ENCODE data around the gene MPP1.

DNA sequence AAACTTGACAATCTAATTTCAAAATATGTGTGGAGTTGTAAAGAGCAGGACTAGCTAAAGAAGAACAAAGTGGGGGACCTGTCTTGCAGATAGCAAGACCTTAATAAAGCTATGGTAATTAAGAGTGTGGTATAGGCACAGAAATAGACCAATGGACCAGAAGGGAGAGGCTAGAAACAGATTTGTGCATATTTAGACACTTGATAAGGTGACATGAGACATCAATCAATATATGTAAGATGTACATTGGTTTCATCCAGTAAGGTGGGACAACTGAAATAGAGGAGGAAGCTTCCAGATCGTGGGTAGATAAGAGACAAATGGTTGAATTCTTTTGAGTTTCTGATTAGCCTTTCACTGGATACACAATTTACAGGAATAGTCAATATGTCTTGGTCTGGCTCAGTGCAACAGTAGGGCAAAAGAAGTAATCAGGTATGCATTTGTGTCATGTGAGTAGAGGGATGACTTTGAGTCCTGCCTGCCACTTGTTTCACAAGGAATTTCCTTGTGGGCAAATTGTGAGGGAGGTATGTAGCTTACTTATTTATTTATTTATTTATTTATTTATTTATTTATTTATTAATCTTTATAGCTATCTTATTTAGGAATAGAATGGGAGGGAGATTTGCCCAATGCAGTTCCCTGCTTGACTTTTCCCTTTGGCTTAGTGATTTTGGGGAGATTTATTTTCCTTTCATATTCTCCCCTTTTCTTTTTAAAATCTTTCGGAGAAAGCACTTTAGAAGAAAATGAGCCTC lies 7.2 kb upstream of the MPP1 start:
- TF ChIP-seq, protein P1, sequence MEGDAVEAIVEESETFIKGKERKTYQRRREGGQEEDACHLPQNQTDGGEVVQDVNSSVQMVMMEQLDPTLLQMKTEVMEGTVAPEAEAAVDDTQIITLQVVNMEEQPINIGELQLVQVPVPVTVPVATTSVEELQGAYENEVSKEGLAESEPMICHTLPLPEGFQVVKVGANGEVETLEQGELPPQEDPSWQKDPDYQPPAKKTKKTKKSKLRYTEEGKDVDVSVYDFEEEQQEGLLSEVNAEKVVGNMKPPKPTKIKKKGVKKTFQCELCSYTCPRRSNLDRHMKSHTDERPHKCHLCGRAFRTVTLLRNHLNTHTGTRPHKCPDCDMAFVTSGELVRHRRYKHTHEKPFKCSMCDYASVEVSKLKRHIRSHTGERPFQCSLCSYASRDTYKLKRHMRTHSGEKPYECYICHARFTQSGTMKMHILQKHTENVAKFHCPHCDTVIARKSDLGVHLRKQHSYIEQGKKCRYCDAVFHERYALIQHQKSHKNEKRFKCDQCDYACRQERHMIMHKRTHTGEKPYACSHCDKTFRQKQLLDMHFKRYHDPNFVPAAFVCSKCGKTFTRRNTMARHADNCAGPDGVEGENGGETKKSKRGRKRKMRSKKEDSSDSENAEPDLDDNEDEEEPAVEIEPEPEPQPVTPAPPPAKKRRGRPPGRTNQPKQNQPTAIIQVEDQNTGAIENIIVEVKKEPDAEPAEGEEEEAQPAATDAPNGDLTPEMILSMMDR (conservative IDR thresholded peaks at IDR 0.05; ENCODE audit: low read length): no peak
- TF ChIP-seq EZH2phosphoT487 (IDR thresholded peaks at IDR 0.05; ENCODE audit: borderline replicate concordance): no peak

Data from Loucy (cell line).